Measurements from ENCODE around the gene NAPEPLD. TPM values are rescaled to one million over a fixed set of nuclear protein-coding genes. Genes with fewer than 3 reads are reported as not detected.
"Not testable (repeated sequence)": the region's sequence is repeated elsewhere in the genome, so short reads cannot be mapped to it uniquely, and the experiment has no call there.

Gene NAPEPLD
- total RNA-seq, 4 donors from 2014 or later: 6.1 to 24.3 (median 10.0) TPM

- 2% methylated on average over 13 of the region's 13 CpGs for WGBS
- Histone ChIP-seq H3K27me3 (no peaks in the 10 kb centered on the region), H3K4me1 (peaks cover 35% of the 10 kb centered on the region), H3K27ac (peak overlapping the region; percentile 96), H3K9me3 (no peaks in the 10 kb centered on the region), H3K4me3 (peak overlapping the region; percentile 75), H3K36me3 (no peaks in the 10 kb centered on the region)
- TF ChIP-seq POLR2AphosphoS5 (IDR thresholded peaks at IDR 0.05) (no peak), EP300 (IDR thresholded peaks at IDR 0.05) (no peak), CTCF (IDR thresholded peaks at IDR 0.05) (no peak), POLR2A (IDR thresholded peaks at IDR 0.05) (no peak)
- no peak for DNase-seq (ENCODE audit: low spot score in 2 of 2)
Measured at GRCh38 chr7:103148131-103148993, 537 bp downstream of the NAPEPLD start.

- H3K4me3 ChIP-seq; H3K27me3 ChIP-seq; H3K9me3 ChIP-seq; H3K36me3 ChIP-seq; DNase-seq (ENCODE audit: low spot score in 2 of 2); H3K27ac ChIP-seq: not testable (repeated sequence)
- 100% methylated on average over 2 of the region's 2 CpGs for WGBS
- H3K4me1 ChIP-seq: peaks cover 31% of the 10 kb centered on the region
Measured at GRCh38 chr7:103144754-103145153, 4.1 kb downstream of the NAPEPLD start.

- H3K36me3 ChIP-seq: no peaks in the 10 kb centered on the region
- no peak for DNase-seq (ENCODE audit: low spot score in 2 of 2)
- peaks cover 27% of the 10 kb centered on the region for H3K4me1 ChIP-seq
- no peak overlapping the region for H3K27ac ChIP-seq
- WGBS: 89% methylated on average over 1 of the region's 1 CpG
- TF ChIP-seq POLR2AphosphoS5 (IDR thresholded peaks at IDR 0.05): no peak
- TF ChIP-seq CTCF (IDR thresholded peaks at IDR 0.05): no peak
- TF ChIP-seq POLR2A (IDR thresholded peaks at IDR 0.05): no peak
- TF ChIP-seq EP300 (IDR thresholded peaks at IDR 0.05): no peak
- H3K4me3 ChIP-seq: no peak overlapping the region
- no peaks in the 10 kb centered on the region for H3K9me3 ChIP-seq
- H3K27me3 ChIP-seq: no peaks in the 10 kb centered on the region
Measured at GRCh38 chr7:103143868-103144267, 5.0 kb downstream of the NAPEPLD start.

GRCh38 chr7:103142494-103142893, 6.4 kb downstream of the NAPEPLD start:
- Histone ChIP-seq H3K4me3 (no peak overlapping the region), H3K9me3 (no peaks in the 10 kb centered on the region), H3K36me3 (no peaks in the 10 kb centered on the region), H3K4me1 (peaks cover 16% of the 10 kb centered on the region), H3K27me3 (no peaks in the 10 kb centered on the region), H3K27ac (no peak overlapping the region)
- DNase-seq (ENCODE audit: low spot score in 2 of 2): no peak
- no peak for TF ChIP-seq EP300 (IDR thresholded peaks at IDR 0.05)
- no peak for TF ChIP-seq POLR2AphosphoS5 (IDR thresholded peaks at IDR 0.05)
- no peak for TF ChIP-seq CTCF (IDR thresholded peaks at IDR 0.05)
- no peak for TF ChIP-seq POLR2A (IDR thresholded peaks at IDR 0.05)
- 75% methylated on average over 1 of the region's 1 CpG for WGBS

GRCh38 chr7:103141753-103142404, 7.0 kb downstream of the NAPEPLD start:
- H3K9me3 ChIP-seq: no peaks in the 10 kb centered on the region
- no peak overlapping the region for H3K27ac ChIP-seq
- H3K4me1 ChIP-seq: peaks cover 10% of the 10 kb centered on the region
- WGBS: 74% methylated on average over 7 of the region's 8 CpGs
- DNase-seq (ENCODE audit: low spot score in 2 of 2): no peak
- no peak overlapping the region for H3K4me3 ChIP-seq
- no peaks in the 10 kb centered on the region for H3K27me3 ChIP-seq
- no peaks in the 10 kb centered on the region for H3K36me3 ChIP-seq
- no peak for TF ChIP-seq POLR2A (IDR thresholded peaks at IDR 0.05)
- TF ChIP-seq CTCF (IDR thresholded peaks at IDR 0.05): no peak
- no peak for TF ChIP-seq POLR2AphosphoS5 (IDR thresholded peaks at IDR 0.05)
- no peak for TF ChIP-seq EP300 (IDR thresholded peaks at IDR 0.05)
